Measurements from ENCODE around the gene LAT. TPM values are rescaled to one million over a fixed set of nuclear protein-coding genes. Genes with fewer than 3 reads are reported as not detected.
A peak's percentile ranks its signal among the peaks of the same experiment; 100 is the strongest.

Gene LAT
- total RNA-seq, 2 experiments from 2014 or later: 333 to 341 TPM

DNA sequence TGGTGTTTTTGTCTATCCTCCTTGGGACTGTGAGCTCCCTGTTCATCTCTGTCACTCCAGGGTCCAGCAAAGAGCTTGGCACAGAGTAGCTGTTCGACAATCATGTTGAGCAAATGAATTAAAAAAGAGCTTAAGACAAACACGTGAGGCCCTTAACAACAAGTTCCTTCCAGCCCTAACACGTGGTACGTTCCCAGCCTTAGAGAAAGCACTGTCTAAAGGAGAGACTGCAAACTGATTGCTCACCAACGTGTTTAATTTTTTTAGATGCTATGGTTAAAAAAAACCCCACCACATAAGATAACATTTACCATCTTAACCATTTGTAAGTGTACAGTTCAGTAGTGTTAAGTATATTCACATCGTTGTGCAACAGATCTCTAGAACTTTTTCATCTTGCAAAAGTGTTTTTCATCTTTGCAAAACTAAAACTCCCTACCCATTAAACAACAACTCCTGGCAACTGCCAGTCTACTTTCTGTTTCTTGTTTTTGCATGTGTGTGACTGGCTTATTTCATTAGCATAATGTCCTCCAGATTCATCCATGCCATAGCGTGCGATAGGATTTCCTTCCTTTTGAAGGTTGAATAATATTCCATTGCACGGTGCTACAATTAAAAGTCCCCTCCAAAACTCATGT, 28.2 kb downstream of the LAT start:
- ChIA-PET POLR2A (interaction anchor here (1.0 to 1.3 kb wide), 2 partner anchors 16 to 26 kb away, joined by 3 to 4 read pairs; no protein-coding TSS in a partner anchor), CTCF (interaction anchor here (1.2 kb wide), 1 partner anchor 12 kb away, joined by 3 read pairs; no protein-coding TSS in a partner anchor)
- H3K9me3 Mint-ChIP-seq: no peaks in the 10 kb centered on the region
- peaks cover 46% of the 10 kb centered on the region for H3K4me1 Mint-ChIP-seq
- no peak for DNase-seq
- peak overlapping the region; percentile 85 for H3K27ac Mint-ChIP-seq
- H3K4me3 Mint-ChIP-seq: no peak overlapping the region
- H3K36me3 Mint-ChIP-seq (ENCODE audit: low read depth): no peaks in the 10 kb centered on the region
- H3K27me3 Mint-ChIP-seq: no peaks in the 10 kb centered on the region

DNA sequence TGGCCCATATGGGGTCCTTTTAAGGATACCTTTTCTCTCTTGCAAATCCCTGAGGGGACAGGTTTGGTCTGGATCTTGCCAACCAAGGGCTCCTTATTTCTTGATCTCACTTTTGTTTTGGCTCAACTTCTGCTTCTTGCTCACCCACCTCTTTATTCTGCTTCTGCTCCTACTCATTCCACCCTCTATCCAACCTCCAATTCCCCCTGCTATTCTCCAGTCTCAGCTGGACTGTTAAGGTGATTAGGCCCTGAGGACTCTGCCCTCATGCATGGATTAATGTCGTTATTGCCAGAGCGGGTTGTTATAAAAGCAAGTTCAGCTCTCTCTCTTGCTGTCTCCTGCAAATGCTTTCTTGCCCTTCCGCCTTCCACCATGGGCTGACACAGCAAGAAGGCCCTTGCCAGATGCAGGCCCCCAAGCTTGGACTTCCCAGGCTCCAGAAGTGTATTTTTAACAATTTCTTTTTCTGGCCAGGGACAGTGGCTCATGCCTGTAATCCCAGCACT, 29.8 kb downstream of the LAT start:
- Mint-ChIP-seq H3K9me3 (no peaks in the 10 kb centered on the region), H3K4me1 (peaks cover 31% of the 10 kb centered on the region), H3K4me3 (no peak overlapping the region), H3K27me3 (no peaks in the 10 kb centered on the region), H3K36me3 (ENCODE audit: low read depth) (no peaks in the 10 kb centered on the region), H3K27ac (no peak overlapping the region)
- no peak for DNase-seq
- POLR2A ChIA-PET: interaction anchor here (0.8 to 1.3 kb wide), 2 partner anchors 15 to 28 kb away, joined by 3 read pairs; no protein-coding TSS in a partner anchor
- CTCF ChIA-PET: no interaction called here

- Mint-ChIP-seq H3K4me1 (peaks cover 33% of the 10 kb centered on the region), H3K27ac (no peak overlapping the region), H3K36me3 (ENCODE audit: low read depth) (no peaks in the 10 kb centered on the region), H3K9me3 (no peaks in the 10 kb centered on the region), H3K27me3 (no peaks in the 10 kb centered on the region), H3K4me3 (no peak overlapping the region)
- ChIA-PET CTCF (interaction anchor here (0.7 to 1.4 kb wide), 2 partner anchors 39 to 53 kb away, joined by 3 to 5 read pairs; no protein-coding TSS in a partner anchor), POLR2A (interaction anchor here (0.6 to 3.2 kb wide), 4 partner anchors 33 to 42 kb away, joined by 3 to 18 read pairs (median 4); partner anchors contain the start of gene LAT)
- DNase-seq: no peak
These were observed 37.3 kb downstream of the LAT start for GRCh38 chr16:29022196-29022595.

- no peaks in the 10 kb centered on the region for H3K9me3 Mint-ChIP-seq
- H3K4me1 Mint-ChIP-seq: peaks cover 38% of the 10 kb centered on the region
- no peak overlapping the region for H3K4me3 Mint-ChIP-seq
- DNase-seq: no peak
- CTCF ChIA-PET: no interaction called here
- POLR2A ChIA-PET: no interaction called here
- H3K36me3 Mint-ChIP-seq (ENCODE audit: low read depth): no peaks in the 10 kb centered on the region
- H3K27me3 Mint-ChIP-seq: no peaks in the 10 kb centered on the region
- H3K27ac Mint-ChIP-seq: no peak overlapping the region
These were observed 38.7 kb downstream of the LAT start for GRCh38 chr16:29023279-29024277.

DNA sequence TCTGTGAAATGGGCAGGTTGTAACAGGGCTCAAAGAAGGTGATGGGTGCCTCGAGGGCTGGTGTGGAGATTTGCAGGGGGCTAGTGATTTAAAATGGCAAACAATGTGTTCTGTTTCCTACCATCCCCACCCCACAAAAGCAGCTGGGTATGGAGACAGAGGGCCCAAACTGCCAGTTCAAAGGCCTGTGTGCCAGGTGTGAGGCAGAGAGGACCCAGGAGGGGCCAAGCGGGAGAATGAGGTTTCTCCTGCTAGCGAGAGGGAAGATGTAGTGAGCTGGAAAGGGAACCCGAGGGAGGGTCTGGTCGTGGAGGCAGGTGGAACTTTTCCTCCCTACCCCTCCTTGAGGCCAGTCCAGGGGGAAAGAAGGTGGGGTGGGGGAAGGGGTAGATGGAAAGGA, 39.4 kb downstream of the LAT start:
- Mint-ChIP-seq H3K4me1 (peaks cover 45% of the 10 kb centered on the region), H3K36me3 (ENCODE audit: low read depth) (no peaks in the 10 kb centered on the region), H3K9me3 (no peaks in the 10 kb centered on the region), H3K27me3 (no peaks in the 10 kb centered on the region), H3K4me3 (no peak overlapping the region), H3K27ac (no peak overlapping the region)
- no peak for DNase-seq
- ChIA-PET POLR2A (no interaction called here), CTCF (no interaction called here)

GRCh38 chr16:29025218-29025617, 40.4 kb downstream of the LAT start:
- H3K27ac Mint-ChIP-seq: no peak overlapping the region
- no peaks in the 10 kb centered on the region for H3K9me3 Mint-ChIP-seq
- H3K4me1 Mint-ChIP-seq: peaks cover 49% of the 10 kb centered on the region
- no peak overlapping the region for H3K4me3 Mint-ChIP-seq
- DNase-seq: no peak
- ChIA-PET CTCF (interaction anchor here (0.9 kb wide), 1 partner anchor 52 kb away, joined by 3 read pairs; no protein-coding TSS in a partner anchor), POLR2A (no interaction called here)
- no peaks in the 10 kb centered on the region for H3K27me3 Mint-ChIP-seq
- no peaks in the 10 kb centered on the region for H3K36me3 Mint-ChIP-seq (ENCODE audit: low read depth)

- no peaks in the 10 kb centered on the region for H3K27me3 Mint-ChIP-seq
- POLR2A ChIA-PET: no interaction called here
- no peak overlapping the region for H3K27ac Mint-ChIP-seq
- peaks cover 48% of the 10 kb centered on the region for H3K4me1 Mint-ChIP-seq
- no peak for DNase-seq
- H3K9me3 Mint-ChIP-seq: no peaks in the 10 kb centered on the region
- no peak overlapping the region for H3K4me3 Mint-ChIP-seq
- CTCF ChIA-PET: interaction anchor here (0.9 kb wide), 1 partner anchor 52 kb away, joined by 3 read pairs; no protein-coding TSS in a partner anchor
- no peaks in the 10 kb centered on the region for H3K36me3 Mint-ChIP-seq (ENCODE audit: low read depth)
These were observed 40.9 kb downstream of the LAT start for GRCh38 chr16:29025735-29026134.

GRCh38 chr16:29028457-29029167, 43.8 kb downstream of the LAT start:
- H3K36me3 Mint-ChIP-seq (ENCODE audit: low read depth): no peaks in the 10 kb centered on the region
- peak overlapping the region; percentile 21 for H3K27ac Mint-ChIP-seq
- DNase-seq: peak; percentile 6
- CTCF ChIA-PET: interaction anchor here (1.2 to 1.3 kb wide), 2 partner anchors 18 to 50 kb away, joined by 3 to 5 read pairs; no protein-coding TSS in a partner anchor
- POLR2A ChIA-PET: interaction anchor here (1.0 to 2.8 kb wide), 8 partner anchors 8 to 55 kb away, joined by 3 to 13 read pairs (median 4); partner anchors contain the start of gene LAT
- peaks cover 34% of the 10 kb centered on the region for H3K4me1 Mint-ChIP-seq
- H3K4me3 Mint-ChIP-seq: no peak overlapping the region
- no peaks in the 10 kb centered on the region for H3K9me3 Mint-ChIP-seq
- H3K27me3 Mint-ChIP-seq: no peaks in the 10 kb centered on the region

DNA sequence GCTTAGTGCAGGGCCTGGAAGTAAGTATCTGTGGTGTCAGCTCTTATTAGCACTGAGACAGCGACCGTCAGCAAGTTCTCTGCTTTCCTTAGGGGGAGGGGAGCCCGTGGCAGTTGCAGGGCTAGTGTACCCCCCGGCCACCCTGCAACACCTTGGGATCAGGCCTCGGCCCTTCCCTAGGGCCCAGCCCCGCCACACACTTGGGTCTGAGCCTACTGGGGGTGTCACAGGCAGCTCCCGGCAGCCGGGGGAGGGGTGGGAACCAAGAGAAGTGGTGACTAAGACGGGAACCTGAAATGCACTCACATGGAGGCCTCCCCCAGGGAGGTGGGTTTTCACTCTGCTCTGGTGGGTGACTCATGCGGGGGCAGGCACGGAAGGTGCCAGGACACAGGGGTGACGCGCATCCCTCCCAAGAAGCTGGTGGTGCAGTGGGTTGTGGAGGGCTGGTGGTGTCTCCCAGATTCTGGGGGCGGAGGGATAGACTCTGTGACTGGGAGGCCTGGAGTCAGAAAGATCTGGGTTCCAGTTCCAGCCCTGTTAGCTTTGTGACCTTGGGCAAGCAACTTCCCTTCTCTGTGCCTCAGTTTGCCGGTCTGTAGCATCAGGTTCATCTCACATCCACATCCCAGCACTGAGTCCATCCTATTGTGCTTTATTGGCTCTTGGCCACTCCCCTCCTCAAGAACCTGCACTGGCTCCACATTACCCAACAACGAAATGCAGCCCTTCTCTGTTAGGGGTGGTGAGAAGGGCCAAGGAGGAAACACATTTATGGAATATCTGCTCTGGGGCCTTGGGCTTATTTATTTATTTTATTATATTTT, 44.5 kb downstream of the LAT start:
- DNase-seq: peak; percentile 74
- ChIA-PET CTCF (interaction anchor here (1.0 to 1.3 kb wide), 3 partner anchors 19 to 51 kb away, joined by 3 to 5 read pairs (median 3); no protein-coding TSS in a partner anchor), POLR2A (interaction anchor here (0.9 to 2.8 kb wide), 9 partner anchors 9 to 183 kb away, joined by 3 to 13 read pairs (median 4); partner anchors contain the start of genes LAT and TUFM)
- Mint-ChIP-seq H3K27me3 (no peaks in the 10 kb centered on the region), H3K27ac (peak overlapping the region; percentile 21), H3K4me1 (peaks cover 27% of the 10 kb centered on the region), H3K9me3 (no peaks in the 10 kb centered on the region), H3K4me3 (no peak overlapping the region), H3K36me3 (ENCODE audit: low read depth) (no peaks in the 10 kb centered on the region)

- H3K4me3 Mint-ChIP-seq: no peak overlapping the region
These were observed 45.4 kb downstream of the LAT start for GRCh38 chr16:29030086-29030840.

More at GRCh38 chr16:29030086-29030840, 45.4 kb downstream of the LAT start:
- no peaks in the 10 kb centered on the region for H3K36me3 Mint-ChIP-seq (ENCODE audit: low read depth)
- no peaks in the 10 kb centered on the region for H3K9me3 Mint-ChIP-seq
- peaks cover 23% of the 10 kb centered on the region for H3K4me1 Mint-ChIP-seq
- POLR2A ChIA-PET: interaction anchor here (0.9 to 2.8 kb wide), 4 partner anchors 9 to 184 kb away, joined by 3 to 13 read pairs (median 8); partner anchors contain the start of genes LAT and TUFM
- CTCF ChIA-PET: interaction anchor here (1.0 kb wide), 1 partner anchor 36 kb away, joined by 3 read pairs; no protein-coding TSS in a partner anchor
- H3K27me3 Mint-ChIP-seq: no peaks in the 10 kb centered on the region
- H3K27ac Mint-ChIP-seq: no peak overlapping the region
- DNase-seq: no peak

Data from activated CD4-positive, alpha-beta memory T cell treated with anti-CD3 and anti-CD28 coated beads, Interleukin-2, amount 10 ng/mL, durations not matched to agents 7 days and 5 days (primary cell).